HT1080 (cell line): ENCODE measurements around the gene UPP1. TPM values are rescaled to one million over a fixed set of nuclear protein-coding genes. Genes with fewer than 3 reads are reported as not detected.
A peak's percentile ranks its signal among the peaks of the same experiment; 100 is the strongest.

Experiments used
- DNase-seq: peaks from one replicate; pipeline ENCODE4 v3.0.0-alpha.2; 2015; ENCODE audit warnings: low read depth
- total RNA-seq: library from RNA; depleted of rRNA; stranded (reverse); fragments of >200 nt; shearing (Covaris generic); gene quantifications from 2 replicates; pipeline ENCODE4 v1.2.3, GENCODE V29; 2014; rRNA removed

The UPP1 gene
- total RNA-seq, 1 experiment from 2014 or later = 11.8 TPM

GRCh38 chr7:48154792-48155413 is 65.8 kb downstream of the UPP1 start:
- peak; percentile 25 for DNase-seq

Other genes starting within 250 kb of the UPP1 start
- 0.55 TPM in 1 of 2 replicates, not detected in the other for gene PKD1L1, start 140.8 kb upstream of the UPP1 start, total RNA-seq
- 10.1 and 14.4 TPM in 2 replicates for gene HUS1, start 109.7 kb upstream of the UPP1 start, total RNA-seq
- gene SUN3, start 60.2 kb upstream of the UPP1 start, total RNA-seq = not detected in 2 replicates
- 1.2 TPM in 1 of 2 replicates, not detected in the other for gene C7orf57, start 53.7 kb upstream of the UPP1 start, total RNA-seq
- gene ABCA13, start 82.2 kb downstream of the UPP1 start, total RNA-seq = 1.2 and 1.7 TPM in 2 replicates